Neural cell (in vitro differentiated cells): ENCODE results near the gene CCDC88C. TPM values are rescaled to one million over a fixed set of nuclear protein-coding genes. Genes with fewer than 3 reads are reported as not detected.
A peak's percentile ranks its signal among the peaks of the same experiment; 100 is the strongest.

ENCODE experiments used
- H2AFZ ChIP-seq: fragments of 200-600, 300-800 bp; sonication (generic), shearing (Covaris generic); 2 replicates; pipeline ENCODE4 v1.6.0; 2014; ENCODE audit warnings: low read depth, mild to moderate bottlenecking, antibody characterized with exemption, low read length, moderate library complexity
- H3F3A ChIP-seq: fragments of 200-600 bp; shearing (Covaris generic); 2 replicates; pipeline ENCODE4 v1.6.1; 2016; ENCODE audit warnings: mild to moderate bottlenecking, moderate library complexity, mixed read lengths, antibody characterized with exemption, low read length; ENCODE audit not compliant: insufficient read depth, poor library complexity, severe bottlenecking
- H3K27ac ChIP-seq: fragments of 200-600, 300-800 bp; sonication (generic), shearing (Covaris generic); 2 replicates; pipeline ENCODE4 v1.5.1; 2014; ENCODE audit warnings: mild to moderate bottlenecking, low read length, moderate library complexity
- H3K27me3 ChIP-seq: fragments of 300-800, 200-600 bp; sonication (generic), shearing (Covaris generic); 2 replicates; pipeline ENCODE4 v1.6.0; 2014; ENCODE audit warnings: mild to moderate bottlenecking, low read depth, low read length, moderate library complexity; ENCODE audit not compliant: insufficient read depth
- H3K36me3 ChIP-seq: fragments of 300-800, 200-600 bp; sonication (generic), shearing (Covaris generic); 2 replicates; pipeline ENCODE4 v1.5.1; 2014; ENCODE audit warnings: mild to moderate bottlenecking, antibody characterized with exemption, low read length, moderate library complexity; ENCODE audit not compliant: insufficient read depth
- H3K4me2 ChIP-seq: fragments of 300-800, 200-600 bp; sonication (generic), shearing (Covaris generic); 2 replicates; pipeline ENCODE4 v1.6.0; 2014; ENCODE audit warnings: mild to moderate bottlenecking, low read length
- H3K4me3 ChIP-seq: fragments of 300-800, 200-600 bp; sonication (generic), shearing (Covaris generic); 2 replicates; pipeline ENCODE4 v1.5.1; 2014; ENCODE audit warnings: mild to moderate bottlenecking, low read length, moderate library complexity
- H3K79me2 ChIP-seq: fragments of 200-600 bp; shearing (Covaris generic); replicated peaks from 2 replicates; pipeline ENCODE4 v1.6.0; 2014; ENCODE audit warnings: mild to moderate bottlenecking, low read length, moderate library complexity; ENCODE audit not compliant: insufficient read depth
- H3K9ac ChIP-seq: fragments of 300-800, 200-600 bp; sonication (generic), shearing (Covaris generic); 2 replicates; pipeline ENCODE4 v1.6.1; 2016; ENCODE audit warnings: mild to moderate bottlenecking, low read length, mixed read lengths
- H3K9me2 ChIP-seq: fragments of 200-600 bp; shearing (Covaris generic); 2 replicates; pipeline ENCODE4 v1.6.1; 2016; ENCODE audit warnings: mild to moderate bottlenecking, low read length, mixed read lengths; ENCODE audit not compliant: insufficient read depth
- H3K9me3 ChIP-seq: fragments of 200-600, 300-800 bp; sonication (generic), shearing (Covaris generic); 2 replicates; pipeline ENCODE4 v1.6.1; 2016; ENCODE audit warnings: mild to moderate bottlenecking, mixed run types, low read length, moderate library complexity, mixed read lengths
- H4K20me1 ChIP-seq: fragments of 200-600 bp; shearing (Covaris generic); 2 replicates; pipeline ENCODE4 v1.6.1; 2016; ENCODE audit warnings: mild to moderate bottlenecking, mixed run types; ENCODE audit not compliant: insufficient read depth
- EP300 ChIP-seq: fragments of 450-650 bp; conservative IDR thresholded peaks from 2 replicates; pipeline ENCODE4 v1.6.1; 2014; ENCODE audit warnings: antibody characterized with exemption, mild to moderate bottlenecking, moderate library complexity; ENCODE audit not compliant: poor library complexity, severe bottlenecking
- EZH2 ChIP-seq: fragments of 200-600, 300-800 bp; shearing (Covaris generic), sonication (generic); IDR thresholded peaks from 2 replicates; pipeline ENCODE4 v1.6.1; 2014; ENCODE audit warnings: antibody characterized with exemption, low read length, borderline replicate concordance, mild to moderate bottlenecking; ENCODE audit not compliant: insufficient read depth, poor library complexity, severe bottlenecking
- MXI1 ChIP-seq: fragments of 450-650 bp; conservative IDR thresholded peaks from 2 replicates; pipeline ENCODE4 v1.6.1; 2014; ENCODE audit warnings: antibody characterized with exemption, mild to moderate bottlenecking; ENCODE audit not compliant: poor library complexity, severe bottlenecking
- POLR2AphosphoS5 ChIP-seq: IDR thresholded peaks from 2 replicates; pipeline ENCODE4 v1.6.1; 2012
- RAD21 ChIP-seq: fragments of 450-650 bp; conservative IDR thresholded peaks from 2 replicates; pipeline ENCODE4 v1.6.1; 2014; ENCODE audit warnings: antibody characterized with exemption, mild to moderate bottlenecking, moderate library complexity
- REST ChIP-seq: IDR thresholded peaks from 2 replicates; pipeline ENCODE4 v1.6.1; 2012; ENCODE audit warnings: borderline replicate concordance
- SMC3 ChIP-seq: fragments of 450-650 bp; conservative IDR thresholded peaks from 2 replicates; pipeline ENCODE4 v1.6.1; 2014; ENCODE audit warnings: antibody characterized with exemption, mild to moderate bottlenecking, moderate library complexity; ENCODE audit not compliant: poor library complexity
- TAF1 ChIP-seq: IDR thresholded peaks from 2 replicates; pipeline ENCODE4 v1.6.1; 2012; ENCODE audit warnings: low read depth
- polyA plus RNA-seq: library from polyadenylated mRNA; depleted of rRNA; stranded (reverse); fragments of >200 nt; gene quantifications from 2 replicates; pipeline ENCODE4 v1.2.3, GENCODE V29; 2014
- TF ChIP-seq, protein P1 (sequence below): fragments of 450-650 bp; IDR thresholded peaks from 2 replicates; pipeline ENCODE4 v1.5.1; 2014; ENCODE audit warnings: antibody characterized with exemption, mild to moderate bottlenecking, moderate library complexity; ENCODE audit not compliant: poor library complexity, severe bottlenecking

CCDC88C gene
- polyA plus RNA-seq, 1 donor from 2014 or later, result 20.1 TPM

GRCh38 chr14:91332986-91333649 is 84.5 kb downstream of the CCDC88C start:
- no peaks in the 10 kb centered on the region for H3K9me2 ChIP-seq
- peak overlapping the region; percentile 12 for H3K9ac ChIP-seq
- TF ChIP-seq, protein P1, sequence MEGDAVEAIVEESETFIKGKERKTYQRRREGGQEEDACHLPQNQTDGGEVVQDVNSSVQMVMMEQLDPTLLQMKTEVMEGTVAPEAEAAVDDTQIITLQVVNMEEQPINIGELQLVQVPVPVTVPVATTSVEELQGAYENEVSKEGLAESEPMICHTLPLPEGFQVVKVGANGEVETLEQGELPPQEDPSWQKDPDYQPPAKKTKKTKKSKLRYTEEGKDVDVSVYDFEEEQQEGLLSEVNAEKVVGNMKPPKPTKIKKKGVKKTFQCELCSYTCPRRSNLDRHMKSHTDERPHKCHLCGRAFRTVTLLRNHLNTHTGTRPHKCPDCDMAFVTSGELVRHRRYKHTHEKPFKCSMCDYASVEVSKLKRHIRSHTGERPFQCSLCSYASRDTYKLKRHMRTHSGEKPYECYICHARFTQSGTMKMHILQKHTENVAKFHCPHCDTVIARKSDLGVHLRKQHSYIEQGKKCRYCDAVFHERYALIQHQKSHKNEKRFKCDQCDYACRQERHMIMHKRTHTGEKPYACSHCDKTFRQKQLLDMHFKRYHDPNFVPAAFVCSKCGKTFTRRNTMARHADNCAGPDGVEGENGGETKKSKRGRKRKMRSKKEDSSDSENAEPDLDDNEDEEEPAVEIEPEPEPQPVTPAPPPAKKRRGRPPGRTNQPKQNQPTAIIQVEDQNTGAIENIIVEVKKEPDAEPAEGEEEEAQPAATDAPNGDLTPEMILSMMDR, result no peak
- TF ChIP-seq EP300 (no peak), TAF1 (no peak), EZH2 (no peak), REST (no peak), MXI1 (no peak), SMC3 (no peak), RAD21 (no peak), POLR2AphosphoS5 (no peak)
- no peaks in the 10 kb centered on the region for H3K27me3 ChIP-seq
- H3K36me3 ChIP-seq, result no peaks in the 10 kb centered on the region
- no peak overlapping the region for H2AFZ ChIP-seq
- no peaks in the 10 kb centered on the region for H3F3A ChIP-seq
- H3K9me3 ChIP-seq, result no peaks in the 10 kb centered on the region
- H3K79me2 ChIP-seq, result no peaks in the 10 kb centered on the region
- no peak overlapping the region for H3K4me3 ChIP-seq
- no peaks in the 10 kb centered on the region for H4K20me1 ChIP-seq
- H3K27ac ChIP-seq, result no peak overlapping the region
- H3K4me2 ChIP-seq, result no peak overlapping the region

DNA sequence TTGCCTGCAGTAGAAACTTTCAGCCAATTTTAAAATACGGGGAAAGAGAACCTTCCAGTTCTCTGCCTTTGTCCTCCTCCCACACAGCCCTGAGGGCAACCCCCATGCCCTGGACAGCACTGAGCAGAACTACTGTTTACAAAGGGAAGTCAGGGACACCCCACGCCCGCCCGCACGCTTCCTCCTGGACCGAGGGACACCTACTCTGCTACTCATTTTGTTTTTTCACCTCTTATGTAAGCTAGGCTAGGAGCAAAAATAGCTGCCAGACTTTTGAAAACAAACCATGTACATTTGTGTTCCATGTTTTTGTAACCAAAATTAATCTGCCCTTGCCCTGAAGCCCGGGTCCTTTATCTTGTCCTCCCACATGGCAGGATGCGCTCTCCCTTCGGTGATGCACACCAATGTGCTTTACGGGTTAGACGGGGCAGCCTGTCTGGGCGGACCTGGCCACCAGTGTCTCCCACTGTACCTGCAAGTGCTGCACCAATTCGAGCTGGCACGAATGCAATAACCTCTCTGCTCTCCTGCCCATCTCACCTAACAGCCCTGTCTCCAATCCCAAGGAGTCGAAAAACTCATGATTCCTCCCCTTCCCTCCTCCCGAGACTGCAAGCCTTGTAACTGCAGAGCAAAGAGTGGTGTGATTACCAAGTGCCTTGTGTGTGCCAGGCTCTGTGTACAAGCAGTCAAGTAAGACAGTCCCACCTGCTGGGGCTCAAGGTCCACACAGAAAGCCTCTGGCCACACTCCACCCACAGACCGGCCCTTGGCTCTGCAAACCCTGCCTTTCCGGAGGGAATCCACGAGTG is 85.2 kb downstream of the CCDC88C start:
- TF ChIP-seq POLR2AphosphoS5, result no peak
- TF ChIP-seq MXI1, result no peak
- TF ChIP-seq REST, result no peak
- TF ChIP-seq TAF1, result no peak
- TF ChIP-seq RAD21, result no peak
- no peak for TF ChIP-seq EP300
- no peak for TF ChIP-seq EZH2
- TF ChIP-seq, protein P1, result no peak
- no peak for TF ChIP-seq SMC3
- no peaks in the 10 kb centered on the region for H3K79me2 ChIP-seq
- H4K20me1 ChIP-seq, result no peaks in the 10 kb centered on the region
- no peak overlapping the region for H3K4me3 ChIP-seq
- no peaks in the 10 kb centered on the region for H3K9me3 ChIP-seq
- H3K9me2 ChIP-seq, result no peaks in the 10 kb centered on the region
- no peaks in the 10 kb centered on the region for H3K27me3 ChIP-seq
- H2AFZ ChIP-seq, result no peak overlapping the region
- no peak overlapping the region for H3K4me2 ChIP-seq
- no peaks in the 10 kb centered on the region for H3F3A ChIP-seq
- no peak overlapping the region for H3K27ac ChIP-seq
- no peaks in the 10 kb centered on the region for H3K36me3 ChIP-seq
- peak overlapping the region; percentile 12 for H3K9ac ChIP-seq
